OCI-LY1 (cell line): ENCODE results near the gene ERN1.

Source experiments
- CTCF ChIP-seq: fragments of 200-600 bp; sonication (generic), shearing (Covaris generic); IDR thresholded peaks from 2 replicates; pipeline ENCODE4 v1.5.1; 2017; ENCODE audit warnings: mild to moderate bottlenecking, antibody characterized with exemption, low read length, moderate library complexity, mixed read lengths
- EZH2 ChIP-seq: fragments of 200-600 bp; sonication (generic), shearing (Covaris generic); IDR thresholded peaks from 2 replicates; pipeline ENCODE4 v1.8.0; 2017; ENCODE audit warnings: borderline replicate concordance, mixed run types, mild to moderate bottlenecking, antibody characterized with exemption, low read length, moderate library complexity, mixed read lengths

- TF ChIP-seq CTCF (peak; percentile 73), EZH2 (no peak)
These were observed 3.7 kb upstream of the ERN1 start for GRCh38 chr17:64133546-64134215.
